ENCODE results near the gene CASZ1. TPM values are rescaled to one million over a fixed set of nuclear protein-coding genes. Genes with fewer than 3 reads are reported as not detected.

CASZ1 gene
- total RNA-seq, 4 donors from 2014 or later: 140 to 210 (median 169) TPM

DNA sequence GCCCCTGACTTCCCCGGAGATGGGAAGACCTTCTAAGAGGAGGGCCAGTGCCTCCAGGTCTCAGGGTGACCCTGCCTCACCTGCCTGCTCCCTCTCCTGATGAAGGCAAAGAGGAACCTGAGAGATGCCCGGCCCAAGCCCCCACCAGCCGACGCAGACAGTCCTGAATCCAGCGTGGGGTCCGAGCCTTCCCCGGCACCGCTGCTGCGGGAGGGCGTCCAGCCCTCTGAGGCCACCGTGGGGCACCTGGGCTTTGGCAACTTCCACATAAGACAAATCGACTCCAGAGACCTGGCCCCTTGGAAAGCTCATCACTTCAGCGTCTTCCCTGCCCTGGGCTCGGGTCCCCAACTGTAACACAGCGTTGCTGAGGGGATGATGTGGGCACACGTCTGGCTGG is 122.2 kb downstream of the CASZ1 start:
- TF ChIP-seq, protein P1, sequence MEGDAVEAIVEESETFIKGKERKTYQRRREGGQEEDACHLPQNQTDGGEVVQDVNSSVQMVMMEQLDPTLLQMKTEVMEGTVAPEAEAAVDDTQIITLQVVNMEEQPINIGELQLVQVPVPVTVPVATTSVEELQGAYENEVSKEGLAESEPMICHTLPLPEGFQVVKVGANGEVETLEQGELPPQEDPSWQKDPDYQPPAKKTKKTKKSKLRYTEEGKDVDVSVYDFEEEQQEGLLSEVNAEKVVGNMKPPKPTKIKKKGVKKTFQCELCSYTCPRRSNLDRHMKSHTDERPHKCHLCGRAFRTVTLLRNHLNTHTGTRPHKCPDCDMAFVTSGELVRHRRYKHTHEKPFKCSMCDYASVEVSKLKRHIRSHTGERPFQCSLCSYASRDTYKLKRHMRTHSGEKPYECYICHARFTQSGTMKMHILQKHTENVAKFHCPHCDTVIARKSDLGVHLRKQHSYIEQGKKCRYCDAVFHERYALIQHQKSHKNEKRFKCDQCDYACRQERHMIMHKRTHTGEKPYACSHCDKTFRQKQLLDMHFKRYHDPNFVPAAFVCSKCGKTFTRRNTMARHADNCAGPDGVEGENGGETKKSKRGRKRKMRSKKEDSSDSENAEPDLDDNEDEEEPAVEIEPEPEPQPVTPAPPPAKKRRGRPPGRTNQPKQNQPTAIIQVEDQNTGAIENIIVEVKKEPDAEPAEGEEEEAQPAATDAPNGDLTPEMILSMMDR (IDR thresholded peaks at IDR 0.05): no peak
- no peak for TF ChIP-seq POLR2A (IDR thresholded peaks at IDR 0.05)
- 95 to 100% methylated on average over 13 to 14 of the region's 16 CpGs for WGBS, 2 donors
- intact Hi-C loops (cut with DNase I; ENCODE audit: low total_unique reads): no loop called here
- H3K4me3 ChIP-seq (ENCODE audit: low read depth, poor library complexity, severe bottlenecking): no peak overlapping the region
- no peak for DNase-seq (ENCODE audit: low spot score in 2 of 2)

- TF ChIP-seq, protein P1 (IDR thresholded peaks at IDR 0.05): no peak
- TF ChIP-seq POLR2A (IDR thresholded peaks at IDR 0.05): no peak
- intact Hi-C loops (cut with DNase I; ENCODE audit: low total_unique reads): no loop called here
- WGBS, 2 donors: 88 to 93% methylated on average over 19 of the region's 19 CpGs
- H3K4me3 ChIP-seq (ENCODE audit: low read depth, poor library complexity, severe bottlenecking): no peak overlapping the region
- DNase-seq (ENCODE audit: low spot score in 2 of 2): no peak
These were observed 123.2 kb downstream of the CASZ1 start for GRCh38 chr1:10673109-10673711.

DNA sequence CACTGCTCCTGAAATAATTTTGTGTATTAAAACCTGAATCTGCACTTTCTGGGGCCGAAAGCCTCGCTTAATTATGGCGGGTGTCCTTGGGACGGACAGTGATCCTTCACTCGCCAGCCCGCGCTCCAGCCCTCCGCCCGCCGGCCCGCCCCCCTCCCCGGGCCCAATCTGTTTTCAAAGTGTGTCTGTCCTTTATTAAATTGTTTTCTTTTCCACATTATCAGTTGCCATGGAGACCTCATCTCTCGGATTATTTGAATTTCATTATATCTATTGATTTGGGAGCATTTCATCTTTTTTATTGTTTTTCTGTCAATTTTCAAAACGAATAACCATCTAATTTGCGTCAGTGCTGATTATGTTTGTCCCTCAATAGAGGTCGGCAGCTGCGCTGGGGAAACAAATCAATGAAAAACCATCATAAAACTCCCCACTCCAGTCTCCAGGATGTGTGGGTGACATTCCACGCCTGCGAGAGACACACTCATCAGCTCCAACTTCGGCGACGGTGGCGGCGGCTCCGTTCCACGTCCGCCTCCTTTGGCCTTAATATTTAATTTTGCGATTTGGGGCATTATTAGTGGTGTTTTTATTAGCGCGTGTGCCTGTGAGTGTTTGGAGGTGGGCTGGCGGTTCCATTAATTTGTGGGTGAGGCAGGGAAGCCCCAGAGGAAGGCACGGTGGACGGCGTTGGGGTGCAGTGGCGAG is 123.9 kb downstream of the CASZ1 start:
- intact Hi-C loops (cut with DNase I; ENCODE audit: low total_unique reads): no loop called here
- TF ChIP-seq POLR2A (IDR thresholded peaks at IDR 0.05): no peak
- TF ChIP-seq, protein P1 (IDR thresholded peaks at IDR 0.05): no peak

GRCh38 chr1:10671622-10672342 is 124.7 kb downstream of the CASZ1 start:
- TF ChIP-seq, protein P1 (IDR thresholded peaks at IDR 0.05): no peak
- TF ChIP-seq POLR2A (IDR thresholded peaks at IDR 0.05): no peak
- H3K4me3 ChIP-seq (ENCODE audit: low read depth, poor library complexity, severe bottlenecking): no peak overlapping the region
- 67 to 71% methylated on average over 24 to 26 of the region's 27 CpGs for WGBS, 2 donors
- intact Hi-C loops (cut with DNase I; ENCODE audit: low total_unique reads): no loop called here
- no peak for DNase-seq (ENCODE audit: low spot score in 2 of 2)

More for the DNA sequence above, 123.9 kb downstream of the CASZ1 start:
- no peak for DNase-seq (ENCODE audit: low spot score in 2 of 2)
- no peak overlapping the region for H3K4me3 ChIP-seq (ENCODE audit: low read depth, poor library complexity, severe bottlenecking)
- 76 to 89% methylated on average over 35 of the region's 35 CpGs for WGBS, 2 donors

DNA sequence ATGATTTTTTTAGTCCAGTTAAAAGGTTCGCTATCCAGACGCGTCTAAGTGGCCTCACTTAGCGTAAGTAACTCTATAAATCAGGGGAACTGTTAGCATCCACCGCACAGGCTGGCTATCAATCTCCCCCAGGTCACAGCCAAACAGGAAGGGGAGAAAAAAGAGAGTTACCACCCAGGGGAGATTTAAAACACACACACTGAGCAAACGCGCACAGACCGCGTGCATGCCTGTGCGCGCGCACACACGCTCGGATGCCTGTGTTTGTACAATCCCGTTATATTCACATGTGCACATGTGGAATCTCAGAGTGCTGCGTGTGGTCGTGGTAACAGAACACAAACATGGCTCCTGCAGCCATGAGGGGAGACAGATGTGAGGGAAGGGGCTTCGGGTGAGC is 125.4 kb downstream of the CASZ1 start:
- intact Hi-C loops (cut with DNase I; ENCODE audit: low total_unique reads): no loop called here
- no peak for DNase-seq (ENCODE audit: low spot score in 2 of 2)
- WGBS, 2 donors: 38 to 64% methylated on average over 18 of the region's 18 CpGs
- TF ChIP-seq POLR2A (IDR thresholded peaks at IDR 0.05): no peak
- TF ChIP-seq, protein P1 (IDR thresholded peaks at IDR 0.05): no peak
- no peak overlapping the region for H3K4me3 ChIP-seq (ENCODE audit: low read depth, poor library complexity, severe bottlenecking)

All from lower leg skin (tissue), 4 donors.